GM12878 (cell line): ENCODE measurements around the gene FAM76A. TPM values are rescaled to one million over a fixed set of nuclear protein-coding genes. Genes with fewer than 3 reads are reported as not detected.
A peak's percentile ranks its signal among the peaks of the same experiment; 100 is the strongest.
"Not testable (repeated sequence)": the region's sequence is repeated elsewhere in the genome, so short reads cannot be mapped to it uniquely, and the experiment has no call there.

Source experiments
- ATAC-seq: fragments of 200-7000 bp; cut with Tn5 transposase; 3 replicates; pipeline ENCODE4 v1.9.1; 2020; ENCODE audit warnings: mild to moderate bottlenecking, moderate library complexity
- BruUV-seq: library from RNA; stranded (reverse); fragments of 400-500 nt; replicated peaks from 2 replicates; lab custom pipeline; 2021; lab: Mats Ljungman, UMichigan
- CTCF ChIA-PET: fragments of 300-600 bp; sonication (Branson Sonifier 250); formaldehyde crosslinking; extraction: SDS; loops from one replicate; lab custom pipeline; 2021; ENCODE audit warnings: inconsistent platforms; lab: Yijun Ruan, JAX
- POLR2A ChIA-PET: fragments of 350-600 bp; formaldehyde crosslinking; extraction: SDS; loops from one replicate; lab custom pipeline; 2021; ENCODE audit warnings: inconsistent platforms; lab: Charles Lee
- RAD21 ChIA-PET: fragments of 300-600 bp; sonication (Branson Sonifier 250); formaldehyde crosslinking; loops from one replicate; lab custom pipeline; 2023; ENCODE audit warnings: antibody characterized with exemption; ENCODE audit not compliant: unreplicated experiment; lab: Charles Lee
- SMC1A ChIA-PET: fragments of 300-600 bp; sonication (Branson Sonifier 250); formaldehyde crosslinking; loops from one replicate; lab custom pipeline; 2023; ENCODE audit not compliant: unreplicated experiment, uncharacterized antibody; lab: Charles Lee
- DNase-seq: peaks from one replicate; pipeline ENCODE4 v3.0.0-alpha.2; 2011; ENCODE audit warnings: low read depth, low spot score
- FAIRE-seq: peaks from 3 replicates; lab custom pipeline; 2011; peaks lifted over from hg19 to GRCh38; lab: Jason Lieb, UNC
- H2AFZ ChIP-seq: 2 replicates; pipeline ENCODE4 v1.6.0; 2011; ENCODE audit warnings: low read depth, low read length, control low read depth; ENCODE audit not compliant: control insufficient read depth
- H3K27ac ChIP-seq: 2 replicates; pipeline ENCODE4 v1.5.1; 2011; ENCODE audit warnings: control low read depth; ENCODE audit not compliant: control insufficient read depth, insufficient read depth
- H3K27me3 ChIP-seq, 2 experiments: replicated peaks in 1 of 2; 2 replicates each; pipeline versions ENCODE4 v1.6.0 to v1.6.1; 2011; ENCODE audit warnings: low read length in 1 of 2; ENCODE audit not compliant: control insufficient read depth in 2 of 2, insufficient read depth in 2 of 2
- H3K36me3 ChIP-seq, 2 experiments: 2 replicates each; pipeline ENCODE4 v1.5.1; 2011; ENCODE audit warnings: low read length in 1 of 2; ENCODE audit not compliant: control insufficient read depth in 2 of 2, insufficient read depth in 2 of 2
- H3K4me1 ChIP-seq: 2 replicates; pipeline ENCODE4 v1.6.1; 2011; ENCODE audit warnings: mild to moderate bottlenecking, low read length, moderate library complexity, mixed read lengths; ENCODE audit not compliant: control insufficient read depth, insufficient read depth
- H3K4me2 ChIP-seq: 2 replicates; pipeline ENCODE4 v1.6.0; 2011; ENCODE audit warnings: control low read depth; ENCODE audit not compliant: control insufficient read depth, insufficient read depth
- H3K4me3 ChIP-seq: fragments of 200-600 bp; sonication (generic); 2 replicates; pipeline ENCODE4 v1.5.1; 2016
- H3K79me2 ChIP-seq: 2 replicates; pipeline ENCODE4 v1.6.0; 2011; ENCODE audit warnings: low read length; ENCODE audit not compliant: control insufficient read depth, insufficient read depth
- H3K9ac ChIP-seq: 2 replicates; pipeline ENCODE4 v1.8.0; 2011; ENCODE audit warnings: low read length, control low read depth, mixed read lengths; ENCODE audit not compliant: control insufficient read depth, insufficient read depth
- H3K9me3 ChIP-seq: replicated peaks from 3 replicates; pipeline ENCODE4 v1.5.1; 2011; ENCODE audit warnings: mild to moderate bottlenecking, low read length; ENCODE audit not compliant: control insufficient read depth, insufficient read depth
- H4K20me1 ChIP-seq: 2 replicates; pipeline ENCODE4 v1.6.0; 2011; ENCODE audit not compliant: control insufficient read depth, insufficient read depth
- GATAD2B ChIP-seq: fragments of 450-650 bp; conservative IDR thresholded peaks from 2 replicates; pipeline ENCODE4 v1.6.1; 2017; ENCODE audit warnings: low read depth, mild to moderate bottlenecking, moderate library complexity
- MTA3 ChIP-seq: IDR thresholded peaks from 2 replicates; pipeline ENCODE4 v1.6.1; 2012; ENCODE audit warnings: low read length, inconsistent platforms, borderline replicate concordance
- WGBS: methylation state at CpG from one replicate; pipeline ENCODE4 v1.1.6; 2016; ENCODE audit warnings: low lambda C conversion rate; ENCODE audit not compliant: insufficient replicate concordance, insufficient coverage; ENCODE audit errors: missing lambda C conversion rate; 5-methylcytosine and 5-hydroxymethylcytosine counted together
- in situ Hi-C: fragments of 300-500 bp; cut with MboI; formaldehyde crosslinking; loops from 9 replicates; pipeline ENCODE4 v1.14.3; 2018; ENCODE audit warnings: mixed read lengths
- intact Hi-C: fragments of 100-400 bp; cut with micrococcal nuclease; formaldehyde crosslinking; loops from one replicate; pipeline ENCODE4 v1.14.2; 2022; ENCODE audit not compliant: unreplicated experiment
- polyA plus RNA-seq, 11 experiments: library from polyadenylated mRNA; depleted of rRNA in 4 of 11; unstranded in 6 of 11; stranded (reverse) in 5 of 11; fragments of >200 nt; fragmentation: Nextera tagmentation in 4 of 11; fragmentation: Illumina TruSeq in 1 of 11; extraction: Ambion mirVana in 4 of 11; extraction: Trizol in 1 of 11; gene quantifications; 1 replicate in 1 of 11; 2 replicates in 10 of 11; pipeline versions ENCODE4 v1.2.1 to v1.2.3, GENCODE V29; 2011 to 2016; ENCODE audit warnings: inconsistent platforms in 2 of 11, missing spikeins in 2 of 11, low read depth in 1 of 11
- total RNA-seq, 4 experiments: library from RNA; depleted of rRNA in 3 of 4; stranded (reverse); fragments of >200 nt in 3 of 4; fragmentation: Illumina TruSeq in 1 of 4; extraction: Trizol in 1 of 4; gene quantifications; 2 replicates each; pipeline versions ENCODE4 v1.2.1 to v1.2.3, GENCODE V29; 2013 to 2021
- TF ChIP-seq, protein P1 (sequence below): IDR thresholded peaks from 2 replicates; pipeline ENCODE4 v1.6.1; 2012; ENCODE audit warnings: low read length, inconsistent platforms
- TF ChIP-seq, protein P2 (sequence below): IDR thresholded peaks from 2 replicates; pipeline ENCODE4 v1.6.1; 2012; ENCODE audit warnings: improper control_type of control experiment, low read depth, low read length; ENCODE audit not compliant: insufficient replicate concordance

FAM76A gene
- total and polyA plus RNA-seq, 10 of the 15 experiments (the other 5 are each of a cell fraction or from before 2014, with no cell fraction given), result 5.4 to 13.4 (median 7.6) TPM

DNA sequence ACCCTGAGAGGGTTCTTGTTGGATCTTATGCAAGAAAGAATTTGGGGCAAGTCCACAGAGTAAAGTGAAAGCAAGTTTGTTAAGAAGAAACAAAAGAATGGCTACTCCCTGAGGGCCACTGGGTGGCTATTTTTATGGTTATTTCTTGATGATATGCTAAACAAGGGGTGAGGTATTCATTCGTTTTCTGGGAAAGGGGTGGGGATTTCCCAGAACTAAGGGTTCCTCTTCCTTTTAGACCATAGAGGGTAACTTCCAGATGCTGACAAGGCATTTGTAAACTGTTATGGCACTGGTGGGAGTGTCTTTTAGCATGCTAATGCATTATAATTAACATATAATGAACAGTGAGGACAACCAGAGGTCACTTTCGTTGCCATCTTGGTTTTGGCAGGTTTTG, 35.6 kb upstream of the FAM76A start:
- TF ChIP-seq, protein P1, sequence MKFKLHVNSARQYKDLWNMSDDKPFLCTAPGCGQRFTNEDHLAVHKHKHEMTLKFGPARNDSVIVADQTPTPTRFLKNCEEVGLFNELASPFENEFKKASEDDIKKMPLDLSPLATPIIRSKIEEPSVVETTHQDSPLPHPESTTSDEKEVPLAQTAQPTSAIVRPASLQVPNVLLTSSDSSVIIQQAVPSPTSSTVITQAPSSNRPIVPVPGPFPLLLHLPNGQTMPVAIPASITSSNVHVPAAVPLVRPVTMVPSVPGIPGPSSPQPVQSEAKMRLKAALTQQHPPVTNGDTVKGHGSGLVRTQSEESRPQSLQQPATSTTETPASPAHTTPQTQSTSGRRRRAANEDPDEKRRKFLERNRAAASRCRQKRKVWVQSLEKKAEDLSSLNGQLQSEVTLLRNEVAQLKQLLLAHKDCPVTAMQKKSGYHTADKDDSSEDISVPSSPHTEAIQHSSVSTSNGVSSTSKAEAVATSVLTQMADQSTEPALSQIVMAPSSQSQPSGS, result 0 out of 2 replicates have a peak, but pooled peaks have one; percentile 7
- TF ChIP-seq MTA3, result 0 out of 2 replicates have a peak, but pooled peaks have one; percentile 0
- TF ChIP-seq, protein P2, sequence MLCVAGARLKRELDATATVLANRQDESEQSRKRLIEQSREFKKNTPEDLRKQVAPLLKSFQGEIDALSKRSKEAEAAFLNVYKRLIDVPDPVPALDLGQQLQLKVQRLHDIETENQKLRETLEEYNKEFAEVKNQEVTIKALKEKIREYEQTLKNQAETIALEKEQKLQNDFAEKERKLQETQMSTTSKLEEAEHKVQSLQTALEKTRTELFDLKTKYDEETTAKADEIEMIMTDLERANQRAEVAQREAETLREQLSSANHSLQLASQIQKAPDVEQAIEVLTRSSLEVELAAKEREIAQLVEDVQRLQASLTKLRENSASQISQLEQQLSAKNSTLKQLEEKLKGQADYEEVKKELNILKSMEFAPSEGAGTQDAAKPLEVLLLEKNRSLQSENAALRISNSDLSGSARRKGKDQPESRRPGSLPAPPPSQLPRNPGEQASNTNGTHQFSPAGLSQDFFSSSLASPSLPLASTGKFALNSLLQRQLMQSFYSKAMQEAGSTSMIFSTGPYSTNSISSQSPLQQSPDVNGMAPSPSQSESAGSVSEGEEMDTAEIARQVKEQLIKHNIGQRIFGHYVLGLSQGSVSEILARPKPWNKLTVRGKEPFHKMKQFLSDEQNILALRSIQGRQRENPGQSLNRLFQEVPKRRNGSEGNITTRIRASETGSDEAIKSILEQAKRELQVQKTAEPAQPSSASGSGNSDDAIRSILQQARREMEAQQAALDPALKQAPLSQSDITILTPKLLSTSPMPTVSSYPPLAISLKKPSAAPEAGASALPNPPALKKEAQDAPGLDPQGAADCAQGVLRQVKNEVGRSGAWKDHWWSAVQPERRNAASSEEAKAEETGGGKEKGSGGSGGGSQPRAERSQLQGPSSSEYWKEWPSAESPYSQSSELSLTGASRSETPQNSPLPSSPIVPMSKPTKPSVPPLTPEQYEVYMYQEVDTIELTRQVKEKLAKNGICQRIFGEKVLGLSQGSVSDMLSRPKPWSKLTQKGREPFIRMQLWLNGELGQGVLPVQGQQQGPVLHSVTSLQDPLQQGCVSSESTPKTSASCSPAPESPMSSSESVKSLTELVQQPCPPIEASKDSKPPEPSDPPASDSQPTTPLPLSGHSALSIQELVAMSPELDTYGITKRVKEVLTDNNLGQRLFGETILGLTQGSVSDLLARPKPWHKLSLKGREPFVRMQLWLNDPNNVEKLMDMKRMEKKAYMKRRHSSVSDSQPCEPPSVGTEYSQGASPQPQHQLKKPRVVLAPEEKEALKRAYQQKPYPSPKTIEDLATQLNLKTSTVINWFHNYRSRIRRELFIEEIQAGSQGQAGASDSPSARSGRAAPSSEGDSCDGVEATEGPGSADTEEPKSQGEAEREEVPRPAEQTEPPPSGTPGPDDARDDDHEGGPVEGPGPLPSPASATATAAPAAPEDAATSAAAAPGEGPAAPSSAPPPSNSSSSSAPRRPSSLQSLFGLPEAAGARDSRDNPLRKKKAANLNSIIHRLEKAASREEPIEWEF, result no peak
- TF ChIP-seq GATAD2B, result 0 out of 2 replicates have a peak, but pooled peaks have one; percentile 13
- ATAC-seq (peak; percentile 23; the same call in 2 of the 3 replicates), DNase-seq (no peak), FAIRE-seq (no peak)
- in situ Hi-C loops (no loop called here), intact Hi-C loops (no loop called here)
- H4K20me1 ChIP-seq, result no peaks in the 10 kb centered on the region
- BruUV-seq, result no TSS peak
- SMC1A ChIA-PET, result interaction anchor here (2.1 to 3.2 kb wide), 3 partner anchors 11 to 21 kb away, joined by 5 to 11 read pairs (median 9); partner anchors contain the start of gene IFI6
- peak overlapping the region; percentile 78 for H3K4me2 ChIP-seq
- H3K4me3 ChIP-seq, result peak overlapping the region; percentile 33; the same call in 1 of the 2 replicates
- CTCF ChIA-PET, result no interaction called here
- peak overlapping the region; percentile 57 for H3K27ac ChIP-seq
- H3K9ac ChIP-seq, result peak overlapping the region; percentile 50; the same call in 1 of the 2 replicates
- H2AFZ ChIP-seq, result peak overlapping the region; percentile 92
- H3K4me1 ChIP-seq, result peaks cover 10% of the 10 kb centered on the region
- H3K27me3 ChIP-seq, result no peaks in the 10 kb centered on the region
- 28% methylated on average over 2 of the region's 2 CpGs for WGBS
- RAD21 ChIA-PET, result interaction anchor here (1.6 kb wide), 1 partner anchor 35 kb away, joined by 12 read pairs; the partner anchor contains the start of gene FAM76A
- no peaks in the 10 kb centered on the region for H3K79me2 ChIP-seq
- H3K36me3 ChIP-seq, result no peaks in the 10 kb centered on the region
- no peaks in the 10 kb centered on the region; the same call in 1 of the 3 replicates for H3K9me3 ChIP-seq
- POLR2A ChIA-PET, result interaction anchor here (1.6 to 1.9 kb wide), 2 partner anchors 18 to 35 kb away, joined by 6 to 9 read pairs; partner anchors contain the start of genes FAM76A and IFI6

- FAIRE-seq, H3K27ac ChIP-seq, H3K27me3 ChIP-seq, H2AFZ ChIP-seq, H3K4me3 ChIP-seq, H4K20me1 ChIP-seq, H3K36me3 ChIP-seq, H3K79me2 ChIP-seq, H3K4me2 ChIP-seq, in situ Hi-C loops, intact Hi-C loops, DNase-seq, SMC1A ChIA-PET, ATAC-seq, BruUV-seq, RAD21 ChIA-PET, H3K9ac ChIP-seq, H3K9me3 ChIP-seq, H3K4me1 ChIP-seq: not testable (repeated sequence)
- ChIA-PET POLR2A (interaction anchor here (0.6 kb wide), 1 partner anchor 173 kb away, joined by 4 read pairs; no protein-coding TSS in a partner anchor), CTCF (interaction anchor here (1.1 to 1.4 kb wide), 4 partner anchors 23 to 90 kb away, joined by 3 to 4 read pairs (median 4); no protein-coding TSS in a partner anchor)
- 66% methylated on average over 9 of the region's 9 CpGs for WGBS
Observed at GRCh38 chr1:27696835-27697234, 28.9 kb upstream of the FAM76A start.
